ENCODE data around the gene MLF2. TPM values are rescaled to one million over a fixed set of nuclear protein-coding genes. Genes with fewer than 3 reads are reported as not detected.

The MLF2 gene
- total and polyA plus RNA-seq, 2 of the 13 experiments (the other 11 are each of a cell fraction or from before 2014, with no cell fraction given) = 88.1 to 167 TPM

GRCh38 chr12:6767353-6768319 lies 14.7 kb upstream of the MLF2 start (continued):
- TF ChIP-seq CSRNP2 (CRISPR knock-in tag; conservative IDR thresholded peaks at IDR 0.05; ENCODE audit: low read depth) = no peak
- TF ChIP-seq ZNF569 (CRISPR knock-in tag; IDR thresholded peaks at IDR 0.05; ENCODE audit: borderline replicate concordance) = no peak
- no peak for TF ChIP-seq HCFC1 (IDR thresholded peaks at IDR 0.05; ENCODE audit: low read depth, low read length)
- TF ChIP-seq FUBP1 (CRISPR knock-in tag; IDR thresholded peaks at IDR 0.05; ENCODE audit: borderline replicate concordance) = no peak
- TF ChIP-seq ZNF430 (CRISPR knock-in tag; IDR thresholded peaks at IDR 0.05) = no peak
- TF ChIP-seq NKX3-1 (CRISPR knock-in tag; IDR thresholded peaks at IDR 0.05) = no peak
- no peak for TF ChIP-seq ARHGAP35 (CRISPR knock-in tag; IDR thresholded peaks at IDR 0.05; ENCODE audit: borderline replicate concordance)
- TF ChIP-seq SALL1 (CRISPR knock-in tag; IDR thresholded peaks at IDR 0.05) = peak; percentile 80
- peak; percentile 59 for TF ChIP-seq ARID5B (CRISPR knock-in tag; IDR thresholded peaks at IDR 0.05)
- 0 out of 2 replicates have a peak, but pooled peaks have one; percentile 35 for TF ChIP-seq ZNF770 (CRISPR knock-in tag; IDR thresholded peaks at IDR 0.05)
- TF ChIP-seq JUNB (CRISPR knock-in tag; IDR thresholded peaks at IDR 0.05; ENCODE audit: borderline replicate concordance) = no peak
- 0 out of 2 replicates have a peak, but pooled peaks have one; percentile 56 for TF ChIP-seq REL (CRISPR knock-in tag; conservative IDR thresholded peaks at IDR 0.05)
- no peak for TF ChIP-seq RAD51 (IDR thresholded peaks at IDR 0.05; ENCODE audit: borderline replicate concordance)
- TF ChIP-seq ELF3 (CRISPR knock-in tag; IDR thresholded peaks at IDR 0.05) = 0 out of 2 replicates have a peak, but pooled peaks have one; percentile 17
- no peak for TF ChIP-seq ATAD3A (CRISPR knock-in tag; IDR thresholded peaks at IDR 0.05)
- no peak for TF ChIP-seq TRIM22 (IDR thresholded peaks at IDR 0.05)
- no peak for TF ChIP-seq MAFF (IDR thresholded peaks at IDR 0.05; ENCODE audit: low read depth, low read length)
- no peak for TF ChIP-seq NFKBIZ (CRISPR knock-in tag; IDR thresholded peaks at IDR 0.05)
